NAMALWA (cell line): ENCODE measurements around the gene KMT2E.
"Not testable (repeated sequence)": the region's sequence is repeated elsewhere in the genome, so short reads cannot be mapped to it uniquely, and the experiment has no call there.

Experiments
- DNase-seq: peaks from one replicate; pipeline ENCODE4 v3.0.0-alpha.2; 2015; ENCODE audit warnings: low spot score

KMT2E gene

DNA sequence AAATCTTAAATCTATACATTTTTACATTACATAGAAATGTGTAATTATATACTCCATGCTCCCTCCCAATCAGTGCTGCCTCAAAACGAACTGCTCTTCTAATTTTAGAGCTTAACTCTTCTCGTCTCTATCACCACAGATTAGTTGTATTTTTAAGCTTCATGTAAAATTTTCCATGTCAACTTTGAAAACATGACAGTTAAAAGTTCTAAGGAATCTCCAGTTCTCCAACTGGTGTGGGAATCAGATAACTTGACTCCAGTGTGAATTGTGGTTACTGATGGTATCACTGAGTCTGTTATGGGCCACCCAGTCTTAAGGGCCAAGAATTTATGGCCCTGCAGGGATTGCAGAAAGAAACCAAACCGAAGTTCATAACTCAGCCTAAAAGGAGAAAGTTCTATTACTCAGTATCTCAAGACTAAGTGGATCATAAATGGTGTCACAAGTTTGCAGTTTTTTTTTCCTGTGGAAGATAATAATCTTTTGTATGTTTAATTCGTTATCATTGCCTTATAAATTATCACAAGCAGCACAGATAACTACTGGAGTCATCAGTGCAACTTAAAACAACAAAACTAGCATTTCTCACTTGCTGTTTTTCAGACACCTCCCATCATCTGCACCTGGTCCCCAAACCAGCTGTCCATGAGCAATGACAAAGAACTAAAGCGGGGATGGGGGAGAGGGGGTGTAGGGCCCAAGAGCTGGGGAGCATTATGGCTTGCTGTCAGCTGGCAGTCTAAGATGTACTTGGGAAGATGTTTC lies 31.5 kb upstream of the KMT2E start:
- DNase-seq = peak; percentile 76

DNA sequence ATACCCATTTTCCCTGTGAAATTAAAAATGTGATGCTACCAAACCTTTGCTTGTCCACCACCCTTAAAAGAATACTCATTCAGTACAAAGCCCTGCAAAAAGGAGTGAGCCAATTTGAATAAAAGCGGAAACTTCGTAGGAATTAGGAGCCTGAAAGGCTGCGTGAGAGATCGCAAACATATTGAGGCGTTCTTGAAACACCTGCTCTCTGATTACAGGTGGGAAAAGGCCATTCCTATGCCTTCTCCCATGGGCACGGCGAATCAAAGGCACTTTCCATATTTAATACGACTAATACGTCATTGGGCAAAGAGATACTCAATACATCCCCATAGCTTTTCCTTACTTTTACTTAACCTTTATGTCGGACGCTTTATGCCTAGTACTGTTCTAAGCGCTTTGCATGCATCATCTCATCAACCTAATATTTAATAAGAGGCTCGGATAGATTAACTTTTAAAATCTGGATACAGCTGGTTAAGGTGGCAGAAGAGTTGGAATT lies 30.9 kb upstream of the KMT2E start:
- DNase-seq = no peak

DNA sequence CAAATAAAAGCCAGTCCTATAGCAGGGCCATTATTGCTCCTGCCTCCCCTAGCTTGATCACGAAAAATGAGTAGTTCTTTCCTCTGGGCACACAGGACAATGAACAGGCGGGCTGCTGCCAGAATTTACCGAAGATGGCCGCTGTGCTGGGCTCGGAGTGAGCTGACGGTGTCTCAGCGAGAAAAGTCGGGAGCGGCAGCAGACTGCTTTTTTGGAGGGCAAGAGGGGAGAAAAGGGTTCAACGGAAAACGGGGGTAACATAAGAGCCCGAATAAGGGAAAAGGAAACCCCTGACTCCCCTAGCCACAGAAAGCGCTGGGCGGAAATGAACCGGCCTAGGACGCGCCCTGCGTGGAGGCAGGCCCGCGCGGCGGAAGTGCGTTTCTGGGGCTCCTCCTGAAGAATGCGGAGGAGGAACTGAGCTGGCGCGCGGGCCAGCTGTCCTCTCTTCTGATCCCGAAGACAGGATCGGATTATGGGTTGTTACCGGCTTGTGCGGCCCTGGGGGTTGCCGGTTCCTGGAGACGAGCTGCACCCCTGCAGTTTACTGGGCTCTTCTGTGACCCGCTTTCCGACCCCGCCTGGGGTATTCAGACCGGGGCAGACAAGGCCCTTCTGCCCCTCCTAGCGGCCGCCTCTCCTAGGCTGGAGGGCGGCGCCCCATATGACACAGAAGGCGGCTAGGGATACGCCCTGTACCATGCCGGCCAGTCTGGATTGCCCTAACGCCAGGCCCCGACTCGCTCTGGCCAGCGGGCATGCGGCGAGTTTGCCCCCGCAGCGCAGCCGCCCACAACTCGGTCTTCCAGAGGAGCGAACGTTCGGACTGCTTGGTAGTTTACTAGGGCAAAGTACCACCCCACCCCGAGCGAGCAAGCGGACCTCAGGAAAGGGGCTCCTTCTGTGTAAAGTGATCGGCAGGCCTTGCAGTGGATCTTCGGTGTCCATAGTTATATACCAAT lies 30.1 kb upstream of the KMT2E start:
- DNase-seq = peak; percentile 92

DNA sequence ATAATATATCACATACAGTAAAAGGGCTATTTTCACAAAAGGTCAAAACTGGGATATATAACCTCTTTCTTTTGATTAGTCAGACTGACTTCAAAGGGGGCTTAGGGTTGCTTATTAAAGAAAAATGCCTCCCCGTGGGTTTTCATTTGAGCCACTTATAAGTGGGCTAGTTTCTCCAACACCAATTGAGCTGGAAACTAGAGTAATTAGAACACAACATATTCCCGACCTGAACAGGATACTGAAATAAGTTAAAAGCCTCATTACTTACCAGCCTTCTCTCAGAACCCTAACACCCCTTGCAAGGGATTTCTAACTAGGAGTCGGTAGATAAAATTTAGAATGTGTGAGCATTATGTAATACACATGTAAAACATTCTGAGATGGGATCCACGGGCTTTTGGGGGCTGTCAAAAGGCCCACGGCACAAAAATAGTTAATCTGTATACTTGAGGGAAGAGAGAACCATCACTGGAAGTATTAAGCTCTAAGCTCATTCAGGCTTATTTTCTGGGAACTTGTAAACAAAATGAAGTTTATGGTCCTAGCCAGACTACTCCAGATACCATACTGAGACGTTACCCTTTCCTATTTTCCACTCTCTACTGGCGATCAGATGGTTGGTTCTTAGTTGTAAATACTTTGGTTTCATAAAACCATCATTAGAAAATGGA lies 29.3 kb upstream of the KMT2E start:
- peak; percentile 55 for DNase-seq

DNA sequence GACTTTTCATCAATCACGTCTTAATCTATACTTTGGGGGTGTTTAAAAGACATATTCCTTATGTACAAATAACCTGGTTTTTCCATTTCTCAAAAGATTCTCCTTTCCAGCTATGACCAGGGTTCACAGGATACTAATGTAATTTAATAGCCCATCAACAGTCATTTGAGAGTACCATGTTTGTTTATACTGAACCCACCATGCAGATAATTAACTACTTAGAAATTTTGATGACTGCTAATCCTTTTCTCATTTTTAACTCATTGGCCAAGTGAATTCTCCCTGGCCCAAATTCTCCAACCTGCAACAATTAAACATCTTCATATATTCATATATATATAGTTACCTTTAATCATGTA lies 28.8 kb upstream of the KMT2E start:
- DNase-seq = no peak

DNA sequence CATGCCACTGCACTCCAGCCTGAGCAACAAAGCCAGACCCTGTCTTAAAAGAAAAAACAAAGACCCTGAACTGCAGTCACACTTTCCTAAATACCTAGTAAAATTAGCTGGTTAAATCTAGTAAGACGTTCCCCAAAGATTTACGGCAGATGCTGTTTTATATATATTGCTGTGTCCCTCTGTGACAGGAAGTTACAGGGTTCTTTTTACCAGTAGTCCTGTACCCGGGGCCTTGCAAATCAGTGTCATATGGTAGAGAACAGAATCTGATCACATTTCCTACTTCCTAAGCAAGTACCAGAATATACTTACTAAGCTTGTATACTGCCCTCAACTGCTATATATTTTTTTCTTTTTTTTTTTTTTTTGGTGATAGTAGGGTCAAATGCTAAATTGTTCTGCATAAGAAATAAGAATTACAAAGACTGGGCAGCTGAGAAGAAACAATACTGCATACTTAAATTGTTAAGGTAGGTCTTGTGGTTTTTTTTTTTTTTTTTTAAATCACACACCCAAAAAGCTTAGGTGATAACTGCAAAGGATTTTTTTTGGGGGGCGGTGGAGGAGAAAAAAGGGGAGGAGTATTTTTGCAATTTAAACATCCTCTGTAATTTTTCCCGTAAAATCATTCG lies 27.3 kb upstream of the KMT2E start:
- DNase-seq = peak; percentile 44

DNA sequence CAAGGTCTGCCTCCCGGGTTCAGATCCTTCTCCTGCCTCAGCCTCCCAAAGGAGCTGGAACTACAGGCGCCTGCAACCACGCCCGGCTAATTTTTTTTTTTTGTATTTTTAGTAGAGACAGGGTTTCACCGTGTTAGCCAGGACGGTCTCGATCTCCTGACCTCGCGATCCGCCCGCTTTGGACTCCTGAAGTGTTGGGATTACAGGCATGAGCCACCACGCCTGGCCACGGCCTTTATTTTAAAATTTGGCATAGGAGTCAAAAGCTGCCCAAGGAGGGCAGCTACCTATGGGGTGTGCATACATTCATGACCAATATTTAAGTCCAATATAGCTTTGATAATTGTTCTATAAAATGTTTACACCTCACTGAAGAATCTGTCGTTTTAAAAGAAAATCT lies 26.6 kb upstream of the KMT2E start:
- not testable (repeated sequence) for DNase-seq

DNA sequence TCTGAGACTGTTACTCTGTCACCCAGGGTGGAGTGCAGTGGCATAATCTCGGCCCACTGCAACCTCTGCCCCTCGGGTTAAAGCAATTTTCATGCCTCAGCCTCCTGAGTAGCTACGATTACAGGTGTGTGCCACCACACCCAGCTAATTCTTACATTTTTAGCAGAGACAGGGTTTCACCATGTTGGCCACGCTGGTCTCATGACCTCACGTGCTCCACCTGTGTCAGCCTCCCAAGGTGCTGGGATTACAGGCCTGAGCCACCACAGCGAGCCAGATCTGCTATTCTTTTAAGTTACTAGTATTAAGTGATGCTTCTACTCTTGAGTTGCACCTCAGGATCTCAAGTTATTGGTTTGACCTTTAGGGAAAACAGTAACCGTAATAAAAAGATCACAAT lies 23.0 kb upstream of the KMT2E start:
- no peak for DNase-seq

DNA sequence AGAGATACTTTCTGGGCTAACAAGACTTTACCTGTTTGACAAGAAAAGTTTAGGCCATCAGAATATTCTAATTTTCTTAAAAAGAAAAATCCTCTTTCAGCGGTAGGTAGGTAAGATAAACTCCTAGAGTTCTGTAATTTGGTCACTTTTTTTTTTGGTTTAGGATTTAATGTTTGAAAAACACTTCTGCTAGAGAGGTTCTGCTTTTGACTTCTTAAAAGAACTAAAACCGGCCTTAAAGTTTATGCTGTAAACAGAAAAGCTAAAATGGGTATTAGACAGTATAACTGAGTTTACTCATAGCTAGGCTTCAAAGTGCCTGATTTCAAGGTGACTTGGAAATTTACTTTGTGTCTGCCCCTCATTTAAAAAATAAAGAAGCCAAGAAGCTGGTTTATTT lies 21.7 kb upstream of the KMT2E start:
- no peak for DNase-seq

DNA sequence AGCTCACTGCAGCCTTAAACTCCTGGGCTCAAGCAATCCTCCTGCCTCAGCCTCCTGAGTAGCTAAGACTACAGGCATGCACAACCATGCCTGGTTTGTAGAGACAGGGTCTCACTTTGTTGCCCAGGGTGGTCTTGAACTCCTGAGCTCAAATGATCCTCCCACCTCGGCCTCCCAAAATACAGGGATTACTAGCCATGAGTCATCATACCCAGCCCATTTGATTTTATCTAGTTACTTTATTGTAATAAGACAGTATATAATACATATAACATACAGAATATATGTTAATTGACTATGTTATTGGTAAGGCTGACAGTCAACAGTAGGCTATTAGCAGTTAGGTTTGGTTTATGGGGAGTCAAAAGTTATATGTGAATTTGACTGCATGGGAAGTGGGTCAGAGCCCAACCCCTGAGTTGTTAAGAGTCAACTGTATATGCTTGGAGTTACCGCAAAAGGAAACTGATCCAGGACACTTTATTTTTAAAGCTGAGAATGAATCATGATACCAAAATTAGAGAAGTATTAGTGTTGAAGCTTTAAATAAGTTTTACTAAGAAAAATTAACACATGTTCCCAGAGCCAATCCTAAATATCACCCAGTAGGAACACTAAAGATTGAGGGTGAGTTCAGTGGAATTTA lies 20.7 kb upstream of the KMT2E start:
- no peak for DNase-seq

DNA sequence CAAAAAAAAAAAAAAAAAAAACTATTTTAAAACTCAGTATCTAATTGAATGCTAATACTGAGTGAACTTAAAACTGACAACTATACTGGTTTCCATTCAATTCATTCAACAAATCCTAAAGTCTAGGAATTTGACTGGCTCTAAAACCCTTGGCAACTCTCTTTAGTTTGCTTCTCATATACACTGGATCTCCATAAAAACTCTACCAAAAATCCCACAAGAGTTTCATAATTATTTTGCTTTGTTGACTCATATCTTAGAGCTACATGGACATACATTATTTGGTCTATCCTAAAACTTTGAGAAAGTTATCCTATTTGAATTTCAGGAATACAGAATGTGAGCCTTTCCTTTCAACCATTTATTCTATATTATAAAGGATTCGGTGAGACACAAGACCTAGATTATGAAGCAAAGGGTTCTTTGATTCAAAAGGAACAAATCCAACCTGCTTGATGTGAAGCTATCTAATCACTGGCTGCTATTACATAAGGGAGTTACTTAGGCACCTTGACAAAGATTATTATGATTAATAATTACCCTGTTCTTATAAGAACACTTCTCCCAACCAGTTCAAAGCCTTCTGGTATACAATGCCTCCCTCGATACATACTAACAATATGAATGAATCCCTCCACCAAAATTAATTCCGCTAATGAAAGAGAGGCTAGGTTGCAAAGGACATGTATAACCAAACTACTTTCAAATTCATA lies 15.8 kb upstream of the KMT2E start:
- no peak for DNase-seq

DNA sequence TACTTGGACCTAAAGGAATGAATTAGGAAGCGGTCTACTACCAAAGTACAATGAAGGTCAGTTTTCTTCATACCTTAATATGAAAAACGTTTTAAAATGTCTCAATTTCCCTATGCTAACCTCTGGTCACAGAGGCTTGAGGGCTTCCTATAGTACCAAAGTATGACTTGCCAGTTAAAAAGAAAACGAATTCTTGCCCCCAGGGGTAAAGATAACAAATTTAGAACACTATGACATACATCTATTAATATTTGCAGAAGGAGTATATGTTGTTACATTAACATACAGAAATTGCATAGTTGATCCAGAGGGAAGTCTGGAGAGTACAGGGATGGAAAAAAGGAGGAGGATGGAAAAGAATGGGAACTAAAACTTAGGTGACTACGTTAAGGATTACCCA lies 13.8 kb upstream of the KMT2E start:
- DNase-seq = no peak

DNA sequence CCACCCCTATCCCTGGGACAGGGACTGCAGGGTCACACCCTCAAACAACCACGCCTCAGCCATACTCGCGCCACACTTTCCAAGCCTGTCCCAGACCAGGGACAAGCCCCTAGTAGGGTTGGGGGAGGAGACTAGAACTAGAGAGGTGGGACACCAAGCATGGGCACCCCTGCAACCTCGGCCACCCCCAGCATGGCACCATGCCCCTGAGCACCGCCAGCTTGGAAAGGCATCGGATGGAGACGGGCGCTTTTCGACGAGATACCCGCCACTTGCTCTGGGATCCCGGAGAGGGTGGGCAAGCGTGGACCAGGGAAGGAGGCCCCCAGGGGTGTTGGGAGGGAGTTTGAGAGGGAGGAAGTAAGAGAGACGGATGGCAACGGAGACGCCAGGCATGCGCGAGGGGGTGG lies 13.1 kb upstream of the KMT2E start:
- DNase-seq = no peak

DNA sequence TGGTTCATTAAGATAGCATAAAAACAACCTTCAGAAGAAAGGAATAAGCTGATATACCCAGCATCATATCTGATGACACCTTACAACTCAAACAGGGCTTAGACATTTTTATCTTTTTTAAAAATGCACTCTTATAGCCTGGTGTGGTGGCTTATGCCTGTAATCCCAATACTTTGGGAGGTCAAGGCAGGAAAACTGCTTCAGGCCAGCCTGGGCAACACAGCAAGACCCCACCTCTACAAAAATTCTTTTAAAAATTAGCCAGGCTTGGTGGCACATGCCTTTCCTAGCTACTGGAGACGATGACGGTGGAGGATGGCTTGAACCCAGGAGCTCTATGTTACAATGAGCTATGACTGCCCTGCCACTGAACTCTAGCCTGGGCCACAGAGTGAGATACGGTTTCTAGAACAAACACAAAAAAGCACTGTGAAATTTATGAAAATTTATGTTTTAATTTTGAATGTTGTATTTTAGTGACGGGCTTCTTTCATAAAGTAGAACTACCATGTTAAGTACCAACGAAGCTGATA lies 12.3 kb upstream of the KMT2E start:
- no peak for DNase-seq

DNA sequence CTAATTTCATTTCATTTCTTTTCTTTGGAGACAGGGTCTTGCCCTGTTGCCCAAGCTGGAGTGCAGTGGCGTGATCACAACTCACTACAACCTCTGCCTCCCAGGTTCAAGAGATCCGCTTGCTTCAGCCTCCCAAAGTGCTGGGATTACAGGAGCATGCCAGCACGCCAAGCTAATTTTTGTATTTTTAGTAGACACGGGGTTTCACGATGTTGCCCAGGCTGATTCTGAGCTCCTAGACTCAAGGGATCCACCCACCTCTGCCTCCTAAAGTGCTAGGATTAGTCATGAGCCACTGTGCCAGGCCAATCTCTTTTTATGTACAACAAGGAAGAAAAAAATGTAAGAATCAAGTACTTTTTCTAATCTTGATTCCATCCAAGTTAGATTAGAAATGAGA lies 10.7 kb upstream of the KMT2E start:
- DNase-seq = no peak

DNA sequence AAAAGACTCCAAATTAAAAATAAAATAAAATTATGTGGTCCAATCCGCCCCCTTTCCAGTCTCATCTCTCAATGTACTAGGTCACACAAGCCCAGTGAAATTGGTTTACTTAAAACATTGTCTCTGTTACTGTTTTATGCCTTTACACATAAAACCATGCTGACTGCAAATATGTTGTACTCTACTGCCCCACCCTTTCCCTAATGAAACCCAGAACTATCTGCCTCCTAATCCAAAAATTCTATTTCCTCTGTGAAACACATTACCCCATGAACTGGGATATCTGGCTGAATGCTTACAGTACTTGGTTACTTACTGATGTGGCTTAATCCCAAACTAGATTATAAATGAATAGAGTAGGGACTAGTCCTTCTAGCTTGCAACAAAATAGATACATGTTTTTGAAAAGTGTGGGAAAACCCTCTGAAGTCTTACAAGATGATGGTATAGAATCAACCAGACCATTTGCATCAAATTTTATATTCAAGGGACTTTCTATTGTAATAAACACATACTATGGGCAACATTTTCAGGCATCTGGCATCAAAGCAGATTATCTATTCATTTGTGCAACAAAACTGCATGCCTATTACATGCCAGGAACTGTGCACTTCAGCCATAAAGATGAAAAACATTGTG lies 10.0 kb upstream of the KMT2E start:
- DNase-seq = peak; percentile 11

DNA sequence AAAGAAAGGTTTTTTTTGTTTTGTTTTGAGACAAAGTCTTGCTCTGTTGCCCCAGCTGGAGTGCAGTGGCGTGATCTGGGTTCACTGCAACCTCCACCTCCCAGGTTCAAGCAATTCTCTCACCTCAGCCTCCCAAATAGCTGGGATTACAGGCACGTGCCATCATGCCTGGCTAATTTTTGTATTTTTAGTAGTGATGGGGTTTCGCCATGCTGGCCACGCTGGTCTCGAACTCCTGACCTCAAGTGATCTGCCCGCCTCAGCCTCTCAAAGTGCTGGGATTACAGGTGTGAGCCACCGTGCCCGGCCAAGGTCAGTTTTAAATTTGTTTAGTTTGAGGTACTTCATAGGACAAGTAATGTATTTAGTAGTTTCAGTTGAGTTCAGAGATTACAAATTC lies 9.0 kb upstream of the KMT2E start:
- not testable (repeated sequence) for DNase-seq

DNA sequence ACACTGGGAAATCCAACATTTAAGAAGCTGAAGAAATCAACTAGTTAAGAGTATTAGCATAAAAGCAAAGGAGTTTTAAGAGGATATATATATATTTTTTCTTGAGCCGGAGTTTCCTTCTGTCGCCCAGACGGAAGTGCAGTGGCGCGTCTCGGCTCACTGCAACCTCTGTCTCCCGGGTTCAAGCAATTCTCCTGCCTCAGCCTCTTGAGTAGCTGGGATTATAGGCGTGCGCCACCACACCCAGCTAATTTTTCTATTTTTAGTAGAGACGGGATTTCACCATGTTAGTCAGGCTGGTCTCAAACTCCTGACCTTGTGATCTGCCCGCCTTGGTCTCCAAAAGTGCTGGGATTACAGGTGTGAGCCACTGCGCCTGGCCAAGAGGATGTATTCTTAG lies 8.5 kb upstream of the KMT2E start:
- not testable (repeated sequence) for DNase-seq

DNA sequence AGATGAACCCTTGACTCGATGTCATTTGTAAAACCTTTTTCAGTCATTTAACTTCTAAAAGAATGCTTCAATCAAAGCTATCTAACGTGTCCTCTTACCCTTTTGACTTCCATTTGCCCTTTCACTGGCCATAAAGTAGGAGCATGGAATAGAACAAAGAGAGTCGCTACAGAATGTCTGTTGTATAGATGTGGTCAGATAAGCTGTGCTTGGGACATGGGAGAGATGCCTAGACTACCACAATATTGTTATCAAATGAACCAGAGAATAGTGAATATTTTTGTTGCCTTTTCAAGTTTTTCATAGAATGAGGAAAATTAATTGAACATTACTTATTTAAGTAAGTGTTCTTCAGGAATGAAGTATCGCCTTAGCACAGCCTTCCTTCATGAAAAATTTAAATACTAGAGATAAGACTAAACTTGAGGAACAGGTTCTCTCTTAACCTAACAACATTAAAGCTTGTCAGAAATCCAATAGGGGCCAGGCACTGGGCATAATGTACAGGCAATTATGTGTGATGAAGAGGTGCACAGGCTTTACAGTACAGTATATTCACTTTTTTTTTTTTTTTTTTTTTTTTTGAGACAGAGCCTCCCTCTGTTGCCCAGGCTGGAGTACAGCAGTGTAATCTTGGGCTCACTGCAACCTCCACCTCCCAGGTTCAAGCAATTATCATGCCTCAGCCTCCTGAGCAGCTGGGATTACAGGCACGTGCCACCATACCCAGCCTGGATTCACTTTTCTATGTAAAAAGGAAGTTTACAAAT lies 7.5 kb upstream of the KMT2E start:
- DNase-seq = no peak
